COLO668 (cell line): ENCODE measurements around the gene FNBP1.

Experiments used
- DNase-seq: peaks from one replicate; lab custom pipeline; 2025; ENCODE audit not compliant: unreplicated experiment; lab: John Stamatoyannopoulos, UW

Gene FNBP1

DNA sequence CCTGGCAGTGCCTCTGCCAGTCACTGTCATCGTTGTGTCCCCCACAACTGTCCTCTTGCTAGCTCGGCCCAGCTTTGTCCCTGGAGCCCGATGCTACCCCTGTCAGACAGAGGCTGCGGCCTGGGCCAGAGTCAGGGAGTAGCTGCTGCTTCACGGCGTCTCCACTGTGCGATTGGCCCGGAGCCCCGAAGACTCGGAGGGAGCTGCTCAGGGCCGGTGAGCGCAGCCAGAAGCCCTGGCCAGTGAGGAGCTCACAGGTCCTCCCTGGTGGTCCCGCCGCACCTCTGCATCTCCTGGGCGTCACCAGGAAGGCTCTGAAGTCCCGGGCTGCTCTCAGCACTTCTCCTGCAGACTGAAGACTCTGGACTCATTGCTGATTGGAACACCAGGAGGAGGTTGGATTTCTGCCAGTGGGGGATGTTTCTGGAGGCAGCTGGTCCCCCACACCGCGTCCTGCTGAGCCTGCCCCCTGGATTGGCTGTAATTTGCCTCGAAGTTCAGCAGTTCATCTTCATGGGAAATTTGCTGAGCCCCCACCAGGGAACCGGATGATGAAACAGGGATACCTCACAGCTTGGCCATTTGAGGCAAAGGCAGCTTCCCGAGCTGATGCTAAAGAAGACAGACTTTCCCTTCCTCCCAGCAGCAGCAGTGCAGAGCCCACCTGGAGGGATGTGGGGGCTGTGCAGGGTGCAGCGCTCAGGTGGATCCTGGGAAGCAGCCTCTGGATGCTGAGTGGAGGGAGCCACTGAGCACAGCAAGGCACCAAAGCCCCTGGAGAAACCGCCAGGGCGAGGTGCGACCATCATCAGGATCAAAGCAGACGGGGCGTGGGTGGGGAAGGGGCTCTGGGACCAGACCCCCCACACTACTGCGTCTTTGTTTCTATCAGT, 162.1 kb downstream of the FNBP1 start:
- no peak for DNase-seq

DNA sequence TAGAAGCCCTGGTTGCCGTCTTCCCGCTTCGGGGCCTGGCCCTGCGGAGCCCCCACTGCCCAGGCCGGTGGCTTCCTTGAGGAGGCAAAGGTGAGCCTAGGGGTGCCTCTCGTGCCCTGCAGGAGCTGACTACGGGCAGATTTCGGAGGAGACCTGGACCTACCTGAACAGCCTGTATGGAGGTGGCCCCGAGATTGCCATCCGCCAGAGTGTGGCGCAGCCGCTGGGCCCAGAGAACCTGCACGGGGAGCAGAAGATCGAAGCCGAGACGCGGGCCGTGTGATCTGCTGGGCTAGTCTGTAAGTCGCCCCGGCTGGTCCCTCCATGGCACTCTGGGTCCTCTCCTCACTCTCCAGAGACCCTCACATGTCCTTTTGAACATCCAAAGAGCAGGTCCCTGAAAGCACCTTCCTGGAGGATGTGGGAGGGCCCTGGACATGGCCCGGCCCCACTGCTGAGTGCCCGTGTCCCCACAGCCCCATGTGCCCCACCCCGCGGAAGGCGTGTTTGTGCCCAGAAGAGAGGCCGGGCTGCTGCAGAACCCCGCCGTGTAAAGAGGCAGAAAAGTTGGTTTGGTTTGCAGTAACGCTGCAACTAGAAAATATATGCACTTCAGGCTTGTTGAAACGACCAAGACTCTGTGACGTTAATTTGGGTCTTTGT, 162.9 kb downstream of the FNBP1 start:
- no peak for DNase-seq

DNA sequence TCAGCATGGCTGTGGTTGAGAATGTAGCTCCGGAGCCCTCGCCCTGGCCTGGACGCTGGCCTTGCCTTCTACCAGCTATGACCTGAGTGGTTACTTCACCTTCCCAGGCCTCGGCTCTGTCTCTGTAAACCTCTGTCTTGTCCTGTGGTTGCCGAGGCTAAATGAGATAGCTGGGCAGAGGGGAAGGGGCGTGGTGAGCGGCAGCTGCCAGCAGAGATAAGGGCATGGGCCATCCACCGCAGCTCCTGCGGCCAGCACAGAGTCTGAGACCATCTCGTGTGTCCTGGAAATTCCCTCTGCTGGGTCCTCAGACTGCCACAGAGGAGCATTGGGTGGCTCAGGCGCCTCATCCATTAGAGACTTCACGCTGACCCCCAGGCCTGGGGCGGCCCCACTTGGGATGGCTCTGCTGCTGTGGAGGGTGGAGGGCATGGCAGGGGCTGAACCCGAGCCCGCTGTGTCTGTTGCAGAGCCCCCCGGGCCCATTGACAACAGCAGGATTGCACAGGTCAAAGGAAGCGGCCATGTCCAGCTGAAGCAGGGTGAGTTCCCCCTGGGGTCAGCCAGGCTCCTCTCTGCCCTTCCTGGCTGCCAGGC, 163.8 kb downstream of the FNBP1 start:
- DNase-seq: no peak

DNA sequence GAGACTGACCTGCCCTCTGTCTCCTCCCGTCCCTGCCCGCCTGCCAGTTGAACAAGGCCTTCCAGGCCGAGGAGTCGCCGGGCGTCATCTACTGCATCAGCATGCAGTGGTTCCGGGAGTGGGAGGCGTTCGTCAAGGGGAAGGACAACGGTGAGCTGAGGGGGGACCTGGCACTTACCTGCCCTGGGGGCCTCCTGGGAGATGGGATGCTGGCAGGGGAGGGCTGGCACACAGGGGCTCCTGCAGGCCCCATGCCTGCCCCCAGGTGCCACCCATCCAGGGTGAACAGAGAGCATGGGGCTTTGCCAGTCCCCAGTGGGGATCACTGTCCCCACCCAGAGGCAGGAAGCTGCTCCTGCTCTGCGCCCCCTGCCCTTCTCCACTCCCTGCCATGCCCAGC, 164.7 kb downstream of the FNBP1 start:
- no peak for DNase-seq

DNA sequence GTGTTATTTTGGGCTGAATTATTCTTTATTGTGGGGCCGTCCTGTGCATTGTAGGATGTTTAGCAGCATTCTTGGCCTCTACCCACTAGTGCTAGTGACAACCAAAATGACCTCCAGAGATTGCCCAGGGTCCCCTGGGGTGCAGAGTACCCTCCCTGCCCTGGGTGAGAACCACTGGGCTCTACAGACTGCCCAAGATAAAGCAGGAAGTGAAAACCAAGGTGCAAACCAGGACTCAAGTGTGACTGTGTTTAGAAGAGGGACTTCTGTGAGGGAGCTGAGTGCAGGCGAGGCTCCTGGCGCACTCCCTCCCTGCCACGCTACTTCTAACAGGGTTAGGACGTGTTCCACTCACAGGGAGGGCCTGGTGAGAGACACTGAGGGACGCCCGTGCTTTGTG, 166.2 kb downstream of the FNBP1 start:
- DNase-seq: no peak

GRCh38 chr9:129875687-129876395, 167.1 kb downstream of the FNBP1 start:
- no peak for DNase-seq

DNA sequence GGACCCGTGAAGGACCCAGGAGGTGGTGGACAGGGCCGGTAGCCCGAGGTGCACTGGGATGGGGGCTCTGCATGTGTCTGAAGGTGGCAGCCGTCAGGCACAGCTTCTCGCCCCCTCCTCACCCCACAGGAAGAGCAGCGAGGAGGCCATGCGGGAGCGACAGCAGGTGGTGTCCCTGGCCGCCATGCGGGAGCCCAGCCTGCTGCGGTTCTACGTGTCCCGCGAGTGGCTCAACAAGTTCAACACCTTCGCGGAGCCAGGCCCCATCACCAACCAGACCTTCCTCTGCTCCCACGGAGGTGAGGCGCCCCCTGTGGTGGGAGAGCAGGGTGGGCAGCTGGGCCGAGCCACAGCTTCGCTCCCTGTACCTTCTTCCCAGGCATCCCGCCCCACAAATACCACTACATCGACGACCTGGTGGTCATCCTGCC, 167.8 kb downstream of the FNBP1 start:
- DNase-seq: no peak

- DNase-seq: no peak
Observed at GRCh38 chr9:129874261-129875101, 168.5 kb downstream of the FNBP1 start.

DNA sequence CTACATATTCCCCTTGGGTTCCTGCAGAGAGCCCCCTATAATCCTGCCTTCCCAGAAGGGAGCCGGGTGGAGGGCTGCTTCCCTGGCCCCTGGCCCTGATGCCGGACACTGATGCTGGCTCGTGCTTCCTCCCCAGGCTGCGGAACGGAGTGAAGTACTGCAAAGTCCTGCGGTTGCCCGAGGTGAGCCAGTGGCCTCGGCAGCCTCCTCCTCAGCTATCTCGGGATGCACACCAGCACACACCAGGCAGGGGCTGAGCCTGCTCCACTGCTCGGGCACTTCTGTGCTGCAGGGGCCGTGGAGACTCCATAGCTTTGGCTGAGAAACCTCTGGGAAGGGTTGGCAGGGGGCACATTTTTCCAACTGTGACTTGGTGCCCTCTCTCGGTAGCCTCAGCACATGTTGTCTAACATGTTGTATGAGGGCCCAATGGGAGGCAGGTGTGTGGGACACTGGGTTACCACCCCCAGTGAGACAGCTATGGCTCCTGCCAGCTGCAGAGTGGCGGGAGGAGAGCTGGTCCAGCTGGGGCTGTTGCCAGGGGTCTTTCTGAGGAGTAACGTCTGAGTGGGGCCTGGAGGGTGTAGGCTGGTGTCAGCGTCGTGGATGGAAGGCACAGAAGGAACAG, 169.3 kb downstream of the FNBP1 start:
- no peak for DNase-seq

- DNase-seq: no peak
Observed at GRCh38 chr9:129871046-129871445, 171.9 kb downstream of the FNBP1 start.

DNA sequence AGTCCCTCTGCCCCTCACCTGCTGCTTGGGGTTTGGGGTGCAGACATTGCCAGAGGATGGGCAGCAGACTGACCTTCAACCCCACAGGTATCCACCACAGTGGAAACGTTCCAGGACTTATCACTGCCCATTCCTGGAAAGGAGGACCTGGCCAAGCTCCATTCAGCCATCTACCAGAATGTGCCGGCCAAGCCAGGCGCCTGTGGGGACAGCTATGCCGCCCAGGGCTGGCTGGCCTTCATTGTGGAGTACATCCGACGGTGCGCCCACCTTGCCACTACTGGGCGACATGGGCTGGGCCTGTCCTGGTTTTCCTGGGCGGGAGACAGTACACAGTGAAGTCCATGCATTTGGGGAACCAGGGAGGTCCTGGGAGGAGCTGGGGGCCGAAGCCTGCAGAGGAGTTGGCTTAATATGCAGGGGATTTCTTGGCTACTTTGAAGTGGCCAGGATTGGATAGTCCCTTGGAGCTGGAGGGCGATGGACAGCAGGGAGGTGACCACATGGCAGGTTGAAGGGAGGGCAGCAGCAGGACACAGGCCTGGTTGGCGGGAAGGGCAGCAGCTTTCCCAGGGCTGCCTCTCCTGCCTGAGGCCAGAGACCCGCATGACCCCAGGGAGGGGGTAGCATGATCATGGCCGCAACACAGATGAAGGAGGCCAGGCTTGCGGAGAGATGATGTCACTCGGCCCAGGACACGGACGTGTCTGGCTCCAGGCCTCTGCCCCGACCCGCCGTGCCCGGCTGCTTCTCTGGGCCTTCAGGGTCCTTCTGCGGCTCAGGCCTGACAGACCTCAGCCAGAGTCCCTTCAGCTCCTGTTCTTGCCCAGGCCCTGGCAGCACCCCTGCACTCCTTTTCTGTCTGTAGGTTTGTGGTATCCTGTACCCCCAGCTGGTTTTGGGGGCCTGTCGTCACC, 173.1 kb downstream of the FNBP1 start:
- no peak for DNase-seq

- DNase-seq: no peak
Observed at GRCh38 chr9:129868872-129869486, 174.0 kb downstream of the FNBP1 start.

DNA sequence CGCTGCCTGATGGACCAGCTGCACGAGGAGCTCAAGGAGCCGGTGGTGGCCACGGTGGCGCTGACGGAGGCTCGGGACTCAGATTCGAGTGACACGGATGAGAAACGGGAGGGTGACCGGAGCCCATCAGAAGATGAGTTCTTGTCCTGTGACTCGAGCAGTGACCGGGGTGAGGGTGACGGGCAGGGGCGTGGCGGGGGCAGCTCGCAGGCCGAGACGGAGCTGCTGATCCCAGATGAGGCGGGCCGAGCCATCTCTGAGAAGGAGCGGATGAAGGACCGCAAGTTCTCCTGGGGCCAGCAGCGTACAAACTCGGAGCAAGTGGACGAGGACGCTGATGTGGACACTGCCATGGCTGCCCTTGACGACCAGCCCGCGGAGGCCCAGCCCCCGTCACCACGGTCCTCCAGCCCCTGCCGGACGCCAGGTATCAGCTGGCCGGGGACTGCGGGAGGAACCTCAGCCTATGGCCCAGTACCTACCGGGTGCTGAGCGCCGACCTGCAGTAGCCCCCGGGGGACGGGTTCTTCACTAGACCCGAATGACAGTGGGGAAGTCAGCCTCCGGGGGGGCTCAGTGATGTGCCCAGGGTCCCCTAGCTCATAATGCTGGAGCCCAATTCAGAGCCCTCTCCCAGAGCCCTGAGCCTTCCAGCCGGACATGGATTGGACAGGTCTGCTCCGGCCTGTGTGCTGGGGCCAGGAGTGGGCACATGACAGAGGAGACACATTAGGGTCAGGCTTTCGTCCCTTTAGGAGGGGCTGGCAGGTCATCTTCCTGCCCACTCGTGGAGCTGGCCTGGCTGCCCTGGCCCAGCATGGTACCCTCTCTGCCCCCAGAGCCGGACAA, 174.7 kb downstream of the FNBP1 start:
- DNase-seq: no peak

- DNase-seq: no peak
Observed at GRCh38 chr9:129867136-129868022, 175.6 kb downstream of the FNBP1 start.

GRCh38 chr9:129866394-129867135, 176.4 kb downstream of the FNBP1 start:
- no peak for DNase-seq
